Measurements from ENCODE around the gene RASGRP4.

RASGRP4 gene

DNA sequence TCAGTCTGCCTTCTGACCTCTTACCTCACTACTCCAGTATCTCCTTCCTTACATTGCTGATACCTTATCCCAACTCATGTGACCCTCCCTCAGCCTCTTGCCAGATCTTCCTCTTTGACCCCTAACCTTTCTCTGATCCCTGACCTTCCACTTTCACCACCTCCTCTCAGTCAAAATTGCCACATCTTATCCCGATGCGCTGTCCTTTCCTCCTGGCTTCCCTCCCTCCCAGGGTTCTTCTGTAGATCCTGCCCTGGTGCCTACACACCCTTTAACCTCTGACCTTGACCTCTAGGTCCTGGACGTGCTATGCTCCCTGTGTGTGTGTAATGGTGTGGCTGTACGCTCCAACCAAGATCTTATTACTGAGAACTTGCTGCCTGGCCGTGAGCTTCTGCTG is 31.2 kb upstream of the RASGRP4 start:
- no peak for TF ChIP-seq POLR2A (IDR thresholded peaks at IDR 0.05; ENCODE audit: low read depth, low read length)
- DNase-seq (ENCODE audit: insufficient read length, low spot score) (no peak), FAIRE-seq (no peak)

DNA sequence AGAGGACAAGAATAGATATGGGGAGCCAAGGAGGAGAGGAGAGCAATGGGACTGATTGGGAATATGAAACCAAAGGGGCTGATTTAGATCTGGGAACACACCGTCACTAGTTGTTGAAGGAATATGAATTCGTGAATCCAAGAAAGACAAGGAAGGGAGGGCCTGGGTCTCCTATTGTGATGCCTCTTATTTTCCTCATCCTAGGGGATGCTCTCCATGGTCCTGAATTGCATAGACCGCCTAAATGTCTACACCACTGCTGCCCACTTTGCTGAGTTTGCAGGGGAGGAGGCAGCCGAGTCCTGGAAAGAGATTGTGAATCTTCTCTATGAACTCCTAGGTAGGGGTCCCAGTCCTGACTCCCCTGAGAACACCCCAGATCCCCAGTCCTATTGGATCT is 29.0 kb upstream of the RASGRP4 start:
- no peak for DNase-seq (ENCODE audit: insufficient read length, low spot score)
- TF ChIP-seq POLR2A (IDR thresholded peaks at IDR 0.05; ENCODE audit: low read depth, low read length): no peak
- no peak for FAIRE-seq

GRCh38 chr19:38453596-38453995 is 27.6 kb upstream of the RASGRP4 start:
- FAIRE-seq: no peak
- no peak for TF ChIP-seq POLR2A (IDR thresholded peaks at IDR 0.05; ENCODE audit: low read depth, low read length)
- DNase-seq (ENCODE audit: insufficient read length, low spot score): no peak

GRCh38 chr19:38452430-38453366 is 26.7 kb upstream of the RASGRP4 start:
- no peak for FAIRE-seq
- no peak for TF ChIP-seq POLR2A (IDR thresholded peaks at IDR 0.05; ENCODE audit: low read depth, low read length)
- DNase-seq (ENCODE audit: insufficient read length, low spot score): no peak

- FAIRE-seq: no peak
- no peak for TF ChIP-seq POLR2A (IDR thresholded peaks at IDR 0.05; ENCODE audit: low read depth, low read length)
- no peak for DNase-seq (ENCODE audit: insufficient read length, low spot score)
Observed at GRCh38 chr19:38451629-38452028, 25.6 kb upstream of the RASGRP4 start.

GRCh38 chr19:38451036-38451435 is 25.0 kb upstream of the RASGRP4 start:
- no peak for DNase-seq (ENCODE audit: insufficient read length, low spot score)
- TF ChIP-seq POLR2A (IDR thresholded peaks at IDR 0.05; ENCODE audit: low read depth, low read length): no peak
- FAIRE-seq: no peak

DNA sequence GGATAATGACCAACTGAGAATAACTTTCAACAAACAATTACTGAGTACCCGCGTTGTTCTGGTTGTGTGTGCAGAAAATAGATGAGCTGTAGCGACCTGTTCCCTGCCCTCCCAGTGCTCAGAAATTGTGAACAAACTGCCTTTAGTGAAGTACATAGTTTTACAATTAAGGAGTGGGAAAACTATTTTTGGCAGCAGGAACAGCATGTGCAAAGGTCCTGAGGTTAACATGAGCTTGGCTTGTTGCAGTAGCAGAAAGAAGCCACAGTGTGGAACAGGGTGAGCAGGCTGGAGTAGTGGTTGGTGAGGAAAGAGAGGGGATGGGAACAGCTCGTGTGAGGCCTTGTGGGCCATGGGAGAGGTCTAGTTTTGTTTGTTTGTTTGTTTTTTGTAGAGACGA is 23.5 kb upstream of the RASGRP4 start:
- FAIRE-seq (no peak), DNase-seq (ENCODE audit: insufficient read length, low spot score) (no peak)
- TF ChIP-seq POLR2A (IDR thresholded peaks at IDR 0.05; ENCODE audit: low read depth, low read length): no peak

GRCh38 chr19:38448225-38448624 is 22.2 kb upstream of the RASGRP4 start:
- DNase-seq (ENCODE audit: insufficient read length, low spot score) (no peak), FAIRE-seq (no peak)
- no peak for TF ChIP-seq POLR2A (IDR thresholded peaks at IDR 0.05; ENCODE audit: low read depth, low read length)

GRCh38 chr19:38445362-38445761 is 19.3 kb upstream of the RASGRP4 start:
- DNase-seq (ENCODE audit: insufficient read length, low spot score) (no peak), FAIRE-seq (no peak)
- TF ChIP-seq POLR2A (IDR thresholded peaks at IDR 0.05; ENCODE audit: low read depth, low read length): no peak

DNA sequence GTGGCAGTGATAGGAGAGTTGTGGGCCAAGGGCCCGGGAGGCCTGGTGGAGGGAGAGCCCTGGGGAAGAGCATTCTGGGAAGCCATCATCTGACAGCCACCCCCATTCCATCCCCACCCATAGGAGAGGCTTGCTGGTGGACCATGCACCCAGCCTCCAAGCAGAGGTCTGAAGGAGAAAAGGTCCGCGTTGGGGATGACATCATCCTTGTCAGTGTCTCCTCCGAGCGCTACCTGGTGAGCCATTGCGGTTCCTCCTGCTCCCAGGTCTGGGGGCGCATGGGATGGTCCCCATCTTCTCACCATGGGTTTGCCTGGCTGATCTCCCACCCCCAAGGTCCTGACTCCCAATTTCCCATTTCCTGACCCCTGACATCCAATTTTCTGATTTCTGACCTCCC is 18.0 kb upstream of the RASGRP4 start:
- no peak for FAIRE-seq
- DNase-seq (ENCODE audit: insufficient read length, low spot score): no peak
- TF ChIP-seq POLR2A (IDR thresholded peaks at IDR 0.05; ENCODE audit: low read depth, low read length): no peak

DNA sequence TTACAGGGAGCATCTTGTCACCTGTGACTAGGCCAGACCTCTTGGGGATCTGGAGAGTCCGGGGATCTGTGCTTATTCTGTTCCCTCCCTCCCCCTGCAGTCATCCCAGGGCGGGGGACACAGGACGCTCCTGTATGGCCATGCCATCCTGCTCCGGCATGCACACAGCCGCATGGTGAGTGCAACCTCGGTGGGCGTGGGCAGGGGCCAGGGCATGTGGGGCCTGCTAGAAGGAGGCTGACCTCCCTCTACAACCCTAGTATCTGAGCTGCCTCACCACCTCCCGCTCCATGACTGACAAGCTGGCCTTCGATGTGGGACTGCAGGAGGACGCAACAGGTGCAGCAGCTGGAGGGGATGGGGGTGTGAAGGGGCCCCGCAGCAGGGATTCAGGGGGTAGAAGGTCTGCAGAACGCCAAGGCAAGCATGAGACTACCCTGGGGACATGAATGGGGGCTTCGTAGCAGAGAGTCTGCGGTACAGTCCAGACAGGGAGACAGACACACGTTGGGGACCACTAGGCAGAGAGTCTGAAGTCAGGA is 17.5 kb upstream of the RASGRP4 start:
- FAIRE-seq (no peak), DNase-seq (ENCODE audit: insufficient read length, low spot score) (no peak)
- no peak for TF ChIP-seq POLR2A (IDR thresholded peaks at IDR 0.05; ENCODE audit: low read depth, low read length)

DNA sequence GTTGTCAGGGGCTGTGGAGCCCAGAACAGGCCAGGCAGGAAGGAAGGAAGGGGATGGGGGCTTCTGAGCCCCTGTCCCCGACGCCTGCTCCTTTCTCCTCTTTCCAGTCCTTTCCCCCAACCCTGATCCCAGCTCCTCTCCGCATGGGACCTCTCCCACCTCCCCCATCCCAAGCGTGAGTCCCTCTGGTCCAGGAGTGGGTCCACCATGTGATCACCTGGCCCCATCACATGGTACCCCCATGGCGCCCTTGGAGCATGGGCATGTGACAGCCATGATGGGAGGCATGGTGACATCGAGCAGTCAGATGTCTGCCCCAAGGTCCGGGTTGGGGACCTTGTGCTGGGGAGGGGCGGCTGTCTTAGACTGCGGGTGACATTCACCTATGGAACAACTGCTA is 16.7 kb upstream of the RASGRP4 start:
- FAIRE-seq: no peak
- no peak for DNase-seq (ENCODE audit: insufficient read length, low spot score)
- TF ChIP-seq POLR2A (IDR thresholded peaks at IDR 0.05; ENCODE audit: low read depth, low read length): no peak

DNA sequence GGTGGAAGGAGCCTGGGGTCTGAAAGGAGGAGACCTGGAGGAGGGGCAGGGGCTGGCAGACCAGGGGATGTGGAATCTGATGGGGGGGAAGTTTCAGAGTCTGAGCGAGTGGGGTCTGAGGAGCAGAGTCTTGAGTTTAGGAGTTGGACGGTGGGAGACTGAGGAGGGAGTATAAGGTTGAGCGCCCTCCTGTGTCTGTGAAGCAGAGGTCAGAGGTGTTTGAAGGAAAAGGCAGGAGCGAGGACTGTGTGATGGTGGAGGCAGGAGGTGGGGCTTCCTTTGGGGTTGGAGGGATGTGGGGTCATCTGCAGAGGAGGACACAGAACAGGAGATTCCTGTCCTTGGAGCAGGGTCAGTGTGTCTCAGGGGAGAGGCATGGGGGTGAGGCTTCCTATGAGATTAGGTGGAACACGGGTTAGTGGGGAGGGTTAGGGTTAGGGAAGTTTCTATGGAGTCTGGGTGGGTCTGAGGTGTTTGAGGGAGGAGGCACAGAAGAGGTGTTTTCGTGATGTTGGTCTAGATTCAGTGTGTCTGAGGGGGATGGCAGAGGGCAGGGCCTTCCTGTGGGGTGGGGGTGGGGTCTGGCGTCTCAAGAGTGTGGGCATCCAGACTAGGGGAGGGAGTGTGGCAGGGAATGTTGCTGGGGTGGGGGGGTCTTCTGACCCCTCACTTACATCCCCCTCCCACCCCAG is 15.8 kb upstream of the RASGRP4 start:
- FAIRE-seq (no peak), DNase-seq (ENCODE audit: insufficient read length, low spot score) (no peak)
- no peak for TF ChIP-seq POLR2A (IDR thresholded peaks at IDR 0.05; ENCODE audit: low read depth, low read length)

DNA sequence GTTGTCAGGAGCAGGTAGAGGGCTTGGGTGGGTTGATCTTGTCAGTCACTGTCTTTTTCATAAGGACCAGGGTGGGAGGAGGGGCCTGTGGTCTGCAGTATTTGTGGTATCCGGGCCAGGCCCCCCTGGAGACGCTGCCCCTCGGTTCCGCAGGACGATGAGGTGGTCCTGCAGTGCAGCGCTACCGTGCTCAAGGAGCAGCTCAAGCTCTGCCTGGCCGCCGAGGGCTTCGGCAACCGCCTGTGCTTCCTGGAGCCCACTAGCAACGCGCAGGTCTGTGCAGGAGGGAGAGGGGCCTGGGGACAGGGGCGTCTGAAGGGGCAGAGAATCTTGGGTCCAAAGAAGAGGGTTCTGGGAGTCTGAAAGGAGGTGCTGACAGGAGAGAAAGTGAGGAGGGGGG is 14.6 kb upstream of the RASGRP4 start:
- TF ChIP-seq POLR2A (IDR thresholded peaks at IDR 0.05; ENCODE audit: low read depth, low read length): no peak
- DNase-seq (ENCODE audit: insufficient read length, low spot score) (no peak), FAIRE-seq (no peak)
